Activated naive CD8-positive, alpha-beta T cell treated with anti-CD3 and anti-CD28 coated beads, Interleukin-2, amount 10 ng/mL, durations not matched to agents 7 days and 5 days (primary cell): ENCODE data around the gene FAM83E. TPM values are rescaled to one million over a fixed set of nuclear protein-coding genes. Genes with fewer than 3 reads are reported as not detected.

Experiments
- ATAC-seq: fragments of 150-1000 bp; cut with Tn5 transposase; one replicate; pipeline ENCODE4 v1.10.0; 2021; ENCODE audit warnings: low read depth, moderate library complexity
- POLR2A ChIA-PET: fragments of 350-600 bp; sonication (Branson Sonifier 250); formaldehyde crosslinking; loops from one replicate; lab custom pipeline; 2021; ENCODE audit warnings: antibody characterized with exemption; lab: Charles Lee
- DNase-seq: peaks from one replicate; pipeline ENCODE4 v3.0.0; 2021
- H3K27ac Mint-ChIP-seq: one replicate; pipeline ENCODE4 v1.8.0; 2022; ENCODE audit warnings: mild to moderate bottlenecking, mixed read lengths
- H3K27me3 Mint-ChIP-seq: one replicate; pipeline ENCODE4 v1.8.0; 2022; ENCODE audit warnings: mild to moderate bottlenecking, moderate library complexity, mixed read lengths
- H3K36me3 Mint-ChIP-seq: one replicate; pipeline ENCODE4 v1.8.0; 2021; ENCODE audit warnings: mild to moderate bottlenecking, mixed read lengths
- H3K4me1 Mint-ChIP-seq: one replicate; pipeline ENCODE4 v1.8.0; 2021; ENCODE audit warnings: mixed read lengths
- H3K4me3 Mint-ChIP-seq: one replicate; pipeline ENCODE4 v1.8.0; 2022; ENCODE audit warnings: mild to moderate bottlenecking, moderate library complexity, mixed read lengths
- H3K9me3 Mint-ChIP-seq: one replicate; pipeline ENCODE4 v1.8.0; 2021; ENCODE audit warnings: mixed read lengths
- total RNA-seq, 2 experiments: library from RNA; stranded (reverse); gene quantifications; one replicate each; pipeline ENCODE4 v1.2.3, GENCODE V29; 2021

FAM83E gene
- total RNA-seq, 2 experiments from 2014 or later = 2.7 to 3.6 TPM

GRCh38 chr19:48648134-48648533, 33.3 kb upstream of the FAM83E start:
- no peak for ATAC-seq
- Mint-ChIP-seq H3K36me3 (no peaks in the 10 kb centered on the region), H3K27ac (peak overlapping the region; percentile 68), H3K4me3 (peak overlapping the region; percentile 44), H3K9me3 (no peaks in the 10 kb centered on the region), H3K4me1 (peaks cover 34% of the 10 kb centered on the region), H3K27me3 (no peaks in the 10 kb centered on the region)
- no peak for DNase-seq
- POLR2A ChIA-PET = interaction anchor here (1.8 kb wide), 1 partner anchor 29 kb away, joined by 7 read pairs; the partner anchor contains the start of genes RPL18 and SPHK2

- ATAC-seq (no peak), DNase-seq (no peak)
- no peaks in the 10 kb centered on the region for H3K27me3 Mint-ChIP-seq
- POLR2A ChIA-PET = interaction anchor here (0.6 to 2.2 kb wide), 8 partner anchors 10 to 196 kb away, joined by 3 to 16 read pairs (median 10); partner anchors contain the start of genes DBP, RPL18 and SPHK2
- H3K4me1 Mint-ChIP-seq = peaks cover 37% of the 10 kb centered on the region
- H3K36me3 Mint-ChIP-seq = no peaks in the 10 kb centered on the region
- peak overlapping the region; percentile 93 for H3K4me3 Mint-ChIP-seq
- H3K27ac Mint-ChIP-seq = peak overlapping the region; percentile 17
- no peaks in the 10 kb centered on the region for H3K9me3 Mint-ChIP-seq
These were observed 31.9 kb upstream of the FAM83E start for GRCh38 chr19:48646722-48647216.

GRCh38 chr19:48646001-48646721, 31.3 kb upstream of the FAM83E start, which contains the start of gene CA11:
CA11 (minus strand) TSS chr19:48646187; CDS start chr19:48645632, 555 bp downstream.
- peak within 1 kb of the TSS; percentile 84 for H3K27ac Mint-ChIP-seq
- H3K36me3 Mint-ChIP-seq = no peaks in the 10 kb centered on the region
- no peaks in the 10 kb centered on the region for H3K27me3 Mint-ChIP-seq
- H3K4me3 Mint-ChIP-seq = peak within 1 kb of the TSS; percentile 93
- peak; percentile 80 for ATAC-seq
- POLR2A ChIA-PET = interaction anchor here (0.6 to 2.2 kb wide), 12 partner anchors 9 to 347 kb away, joined by 3 to 16 read pairs (median 4); partner anchors contain the start of genes DBP, GYS1, RPL18 and RUVBL2
- peaks cover 37% of the 10 kb centered on the region for H3K4me1 Mint-ChIP-seq
- no peaks in the 10 kb centered on the region for H3K9me3 Mint-ChIP-seq
- DNase-seq = peak; percentile 94

GRCh38 chr19:48645620-48646000, 30.7 kb upstream of the FAM83E start:
- peak overlapping the region; percentile 93 for H3K4me3 Mint-ChIP-seq
- no peaks in the 10 kb centered on the region for H3K27me3 Mint-ChIP-seq
- H3K27ac Mint-ChIP-seq = peak overlapping the region; percentile 84
- H3K9me3 Mint-ChIP-seq = no peaks in the 10 kb centered on the region
- H3K4me1 Mint-ChIP-seq = peaks cover 37% of the 10 kb centered on the region
- no peaks in the 10 kb centered on the region for H3K36me3 Mint-ChIP-seq
- ATAC-seq = no peak
- POLR2A ChIA-PET = interaction anchor here (0.6 to 2.2 kb wide), 13 partner anchors 9 to 348 kb away, joined by 3 to 16 read pairs (median 4); partner anchors contain the start of genes DBP, GYS1, RPL18 and RUVBL2
- DNase-seq = no peak

- DNase-seq (peak; percentile 67), ATAC-seq (peak; percentile 65)
- Mint-ChIP-seq H3K36me3 (no peaks in the 10 kb centered on the region), H3K4me1 (peaks cover 37% of the 10 kb centered on the region), H3K27ac (peak overlapping the region; percentile 84), H3K27me3 (no peaks in the 10 kb centered on the region), H3K4me3 (peak overlapping the region; percentile 93), H3K9me3 (no peaks in the 10 kb centered on the region)
- POLR2A ChIA-PET = interaction anchor here (0.6 to 2.2 kb wide), 13 partner anchors 8 to 348 kb away, joined by 3 to 16 read pairs (median 4); partner anchors contain the start of genes DBP, GYS1, RPL18 and RUVBL2
These were observed 30.2 kb upstream of the FAM83E start for GRCh38 chr19:48644839-48645619.

- Mint-ChIP-seq H3K36me3 (no peaks in the 10 kb centered on the region), H3K9me3 (no peaks in the 10 kb centered on the region), H3K4me1 (peaks cover 37% of the 10 kb centered on the region), H3K27ac (no peak overlapping the region), H3K4me3 (no peak overlapping the region), H3K27me3 (no peaks in the 10 kb centered on the region)
- DNase-seq = no peak
- ATAC-seq = no peak
- POLR2A ChIA-PET = interaction anchor here (0.8 to 1.5 kb wide), 3 partner anchors 22 to 77 kb away, joined by 4 read pairs; no protein-coding TSS in a partner anchor
These were observed 29.5 kb upstream of the FAM83E start for GRCh38 chr19:48644355-48644754.

GRCh38 chr19:48642862-48643261, 28.0 kb upstream of the FAM83E start:
- Mint-ChIP-seq H3K27me3 (no peaks in the 10 kb centered on the region), H3K9me3 (peaks cover 4% of the 10 kb centered on the region), H3K27ac (no peak overlapping the region), H3K36me3 (peaks cover 5% of the 10 kb centered on the region), H3K4me3 (no peak overlapping the region), H3K4me1 (peaks cover 43% of the 10 kb centered on the region)
- DNase-seq (no peak), ATAC-seq (no peak)
- POLR2A ChIA-PET = no interaction called here

- peaks cover 5% of the 10 kb centered on the region for H3K36me3 Mint-ChIP-seq
- no peak overlapping the region for H3K27ac Mint-ChIP-seq
- H3K4me1 Mint-ChIP-seq = peaks cover 43% of the 10 kb centered on the region
- POLR2A ChIA-PET = interaction anchor here (1.0 kb wide), 1 partner anchor 13 kb away, joined by 3 read pairs; no protein-coding TSS in a partner anchor
- no peak for DNase-seq
- ATAC-seq = no peak
- H3K9me3 Mint-ChIP-seq = peaks cover 4% of the 10 kb centered on the region
- H3K4me3 Mint-ChIP-seq = no peak overlapping the region
- H3K27me3 Mint-ChIP-seq = no peaks in the 10 kb centered on the region
These were observed 27.0 kb upstream of the FAM83E start for GRCh38 chr19:48641850-48642249.

GRCh38 chr19:48639483-48640375, 24.9 kb upstream of the FAM83E start:
- Mint-ChIP-seq H3K4me1 (peaks cover 37% of the 10 kb centered on the region), H3K9me3 (peaks cover 4% of the 10 kb centered on the region), H3K36me3 (peaks cover 7% of the 10 kb centered on the region), H3K27ac (peak overlapping the region; percentile 99), H3K4me3 (peak overlapping the region; percentile 58), H3K27me3 (no peaks in the 10 kb centered on the region)
- DNase-seq (no peak), ATAC-seq (no peak)
- POLR2A ChIA-PET = interaction anchor here (0.7 kb wide), 1 partner anchor 239 kb away, joined by 4 read pairs; no protein-coding TSS in a partner anchor

GRCh38 chr19:48638831-48639381, 24.0 kb upstream of the FAM83E start:
- ATAC-seq (no peak), DNase-seq (peak; percentile 53)
- H3K9me3 Mint-ChIP-seq = peaks cover 4% of the 10 kb centered on the region
- H3K4me1 Mint-ChIP-seq = peaks cover 36% of the 10 kb centered on the region
- peak overlapping the region; percentile 92 for H3K4me3 Mint-ChIP-seq
- peaks cover 7% of the 10 kb centered on the region for H3K36me3 Mint-ChIP-seq
- H3K27ac Mint-ChIP-seq = peak overlapping the region; percentile 99
- H3K27me3 Mint-ChIP-seq = no peaks in the 10 kb centered on the region
- POLR2A ChIA-PET = interaction anchor here (0.6 to 3.6 kb wide), 2 partner anchors 19 to 146 kb away, joined by 5 to 20 read pairs; partner anchors contain the start of genes RPL18 and SPHK2

GRCh38 chr19:48637948-48638830, 23.3 kb upstream of the FAM83E start:
- peak overlapping the region; percentile 92 for H3K4me3 Mint-ChIP-seq
- H3K27ac Mint-ChIP-seq = peak overlapping the region; percentile 99
- H3K27me3 Mint-ChIP-seq = no peaks in the 10 kb centered on the region
- DNase-seq (peak; percentile 75), ATAC-seq (peak; percentile 27)
- POLR2A ChIA-PET = interaction anchor here (0.6 to 3.6 kb wide), 8 partner anchors 8 to 1128 kb away, joined by 3 to 20 read pairs (median 4); partner anchors contain the start of genes CA11, RPL18 and SPHK2
- peaks cover 36% of the 10 kb centered on the region for H3K4me1 Mint-ChIP-seq
- peaks cover 4% of the 10 kb centered on the region for H3K9me3 Mint-ChIP-seq
- peaks cover 7% of the 10 kb centered on the region for H3K36me3 Mint-ChIP-seq
